Activated CD4-positive, CD25-positive, alpha-beta regulatory T cell treated with anti-CD3 and anti-CD28 coated beads, Interleukin-2, amount 50 U/mL, for 72 hours (primary cell): ENCODE measurements around the gene MEGF9.
"Not testable (repeated sequence)": the region's sequence is repeated elsewhere in the genome, so short reads cannot be mapped to it uniquely, and the experiment has no call there.

Experiments
- DNase-seq: peaks from one replicate; pipeline ENCODE4 v3.0.0; 2021

MEGF9 gene

GRCh38 chr9:120654272-120654671 is 60.0 kb downstream of the MEGF9 start:
- no peak for DNase-seq

DNA sequence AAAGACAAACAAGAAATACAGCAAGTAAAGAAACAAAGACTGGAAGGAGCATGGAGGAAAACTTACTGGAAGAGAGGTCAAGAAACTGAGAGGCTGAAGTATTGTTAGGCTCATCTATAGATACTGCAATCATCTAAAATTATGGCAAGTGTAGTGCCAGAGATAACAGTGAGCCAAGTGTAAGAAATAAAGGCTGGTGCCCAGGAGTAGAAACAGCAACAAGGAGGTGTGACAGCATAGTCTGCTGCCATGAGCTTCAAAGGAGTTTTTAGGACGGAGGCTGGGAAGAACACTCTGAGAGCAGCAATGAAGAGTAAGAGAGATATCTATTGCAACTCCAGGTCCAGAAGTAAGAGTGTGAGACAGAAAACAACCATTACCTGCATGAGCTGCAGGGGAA is 60.5 kb downstream of the MEGF9 start:
- DNase-seq = no peak

DNA sequence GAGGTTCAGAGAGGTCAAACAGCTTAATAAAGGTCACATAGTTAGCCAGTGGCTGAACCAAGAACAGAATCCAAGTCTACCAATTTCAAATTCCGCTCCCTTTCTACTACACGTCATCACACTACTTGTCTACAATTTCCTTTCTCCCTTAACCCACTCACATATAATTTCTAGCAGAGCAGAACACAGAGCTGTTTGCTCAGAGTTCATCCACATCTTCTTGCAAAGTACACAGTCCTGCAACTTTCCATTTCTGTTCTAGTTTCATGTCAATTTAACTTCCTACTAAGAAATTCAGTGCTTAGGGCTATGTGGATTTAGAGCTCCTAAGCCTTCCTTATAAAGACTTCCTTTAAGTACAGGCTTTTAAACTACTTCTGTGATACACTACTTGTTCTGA is 61.3 kb downstream of the MEGF9 start:
- DNase-seq = no peak

DNA sequence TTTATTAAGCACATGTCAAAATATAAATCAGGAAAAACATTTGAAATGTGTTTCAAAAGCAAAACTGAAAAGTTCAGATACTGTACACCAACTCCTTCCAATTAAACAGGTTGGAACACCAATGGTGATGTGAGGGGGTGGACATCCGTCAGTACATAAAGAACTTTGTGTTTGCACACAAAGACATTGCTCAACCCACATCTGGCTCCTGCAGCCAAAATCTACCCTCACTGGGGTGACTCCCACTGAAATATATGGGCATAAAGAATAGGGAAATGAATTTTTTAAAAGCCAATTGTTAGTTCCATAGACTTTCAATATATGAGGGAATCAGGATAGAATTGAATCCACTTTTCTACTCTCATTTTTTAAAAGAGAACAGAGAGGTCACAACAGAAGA is 63.9 kb downstream of the MEGF9 start:
- no peak for DNase-seq

GRCh38 chr9:120648581-120649197 is 65.6 kb downstream of the MEGF9 start:
- no peak for DNase-seq

DNA sequence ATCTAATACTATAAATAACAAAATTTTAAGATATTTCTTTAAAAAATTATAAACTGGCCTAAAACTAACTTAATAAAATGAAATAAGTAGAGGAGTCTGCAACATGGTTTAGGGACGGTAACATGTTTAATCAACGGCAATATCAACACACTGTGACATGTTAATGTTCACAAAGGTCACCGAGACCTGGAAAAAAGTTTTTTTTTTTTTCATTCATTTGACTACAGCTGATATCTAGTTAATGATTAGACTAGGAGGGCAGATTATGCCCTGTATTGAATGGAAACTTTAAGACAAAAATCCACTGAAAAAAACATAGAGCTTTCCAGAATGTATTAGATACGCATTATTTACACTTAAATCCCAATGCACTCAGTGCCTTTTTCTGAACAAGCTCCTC is 67.3 kb downstream of the MEGF9 start:
- no peak for DNase-seq

DNA sequence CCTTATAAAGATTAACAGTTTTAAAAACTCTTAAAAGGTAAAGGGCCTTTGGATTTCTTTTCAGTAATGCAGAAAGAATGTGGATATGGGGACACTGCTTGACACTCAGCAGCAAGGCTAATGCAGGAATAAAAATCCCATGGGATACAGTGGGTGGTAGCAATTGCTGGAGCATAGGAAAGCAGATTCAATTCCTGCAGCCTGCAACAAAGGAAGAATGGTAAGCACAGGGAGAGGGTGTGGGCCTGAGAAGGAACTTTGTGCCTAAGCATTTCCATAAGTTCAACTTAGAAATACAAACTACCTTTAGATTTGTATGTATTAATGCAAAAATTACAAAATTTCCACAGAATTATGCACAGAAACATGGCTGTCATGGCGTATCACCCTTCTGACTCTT is 68.5 kb downstream of the MEGF9 start:
- no peak for DNase-seq

DNA sequence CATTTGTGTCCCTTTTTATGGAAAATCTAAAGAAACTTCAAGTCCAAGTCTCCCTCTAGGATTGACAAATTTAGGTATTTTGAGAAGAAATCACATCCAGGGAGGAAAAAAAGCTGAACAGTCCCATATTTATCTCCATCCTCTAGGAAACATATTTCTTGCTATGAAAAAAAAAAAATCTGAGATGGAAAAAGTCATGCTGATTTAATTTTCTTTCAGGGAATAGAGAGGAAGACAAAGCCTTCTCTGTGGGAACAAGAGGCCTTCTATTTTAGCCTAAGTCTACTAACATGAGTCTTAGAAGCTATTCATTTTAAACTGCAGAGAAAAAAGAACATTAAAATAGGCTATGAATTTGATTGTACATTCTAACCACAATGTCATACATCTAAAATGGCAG is 71.2 kb downstream of the MEGF9 start:
- no peak for DNase-seq

- no peak for DNase-seq
These were observed 72.0 kb downstream of the MEGF9 start for GRCh38 chr9:120642129-120642770.

DNA sequence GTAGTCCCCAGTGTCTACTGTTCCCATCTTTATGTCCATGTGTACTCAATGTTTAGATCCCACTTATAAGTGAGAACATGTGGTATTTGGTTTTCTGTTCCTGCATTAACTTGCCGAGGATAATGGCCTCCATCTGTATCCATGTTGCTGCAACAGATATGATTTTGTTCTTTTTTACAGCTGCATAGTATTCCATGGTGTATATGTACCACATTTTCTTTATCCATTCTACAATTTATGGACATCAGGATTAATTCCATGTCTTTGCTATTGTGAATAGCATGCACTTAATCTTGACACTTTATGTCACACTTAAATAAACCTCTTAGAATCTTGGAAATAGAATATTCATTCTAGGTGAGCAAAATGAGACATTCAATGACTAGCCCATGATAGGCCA is 73.4 kb downstream of the MEGF9 start:
- DNase-seq = not testable (repeated sequence)

DNA sequence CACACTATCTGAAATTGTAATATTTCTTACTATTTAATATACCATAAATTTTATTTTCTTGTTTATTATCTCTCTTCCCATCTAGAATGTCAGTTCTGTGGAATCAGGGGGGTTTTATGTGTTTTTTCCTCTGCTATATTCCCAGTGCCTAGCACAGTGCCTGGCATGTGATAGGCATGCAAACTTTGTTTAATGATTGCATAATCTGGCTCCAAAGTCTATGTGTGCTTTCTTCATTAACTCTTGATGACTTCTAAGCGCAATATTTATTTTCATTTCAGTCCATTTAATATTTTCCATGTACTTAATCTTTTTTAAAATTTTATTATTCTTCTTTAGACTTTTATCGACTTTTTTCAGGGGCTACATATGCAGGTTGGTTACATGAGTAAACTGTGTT is 73.9 kb downstream of the MEGF9 start:
- no peak for DNase-seq

DNA sequence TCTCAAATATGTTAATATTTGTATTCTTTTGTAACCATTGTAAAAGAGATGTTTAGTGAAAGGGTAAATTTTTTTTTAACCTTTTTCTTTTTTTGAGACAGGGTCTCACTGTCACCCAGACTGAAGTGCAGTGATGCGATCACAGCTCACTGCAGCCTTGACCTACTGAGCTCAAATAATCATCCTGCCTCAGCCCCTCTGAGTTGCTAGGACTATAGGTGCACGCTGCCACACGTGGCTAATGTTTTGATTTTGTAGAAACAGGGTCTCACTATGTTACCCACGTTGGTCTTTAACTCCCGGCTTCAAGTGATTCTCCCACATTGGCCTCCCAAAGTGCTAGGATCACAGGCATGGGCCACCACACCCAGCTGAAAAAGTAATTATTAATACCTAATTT is 76.4 kb downstream of the MEGF9 start:
- DNase-seq = no peak

GRCh38 chr9:120636194-120636957 is 77.9 kb downstream of the MEGF9 start:
- DNase-seq = no peak

GRCh38 chr9:120635011-120635410 is 79.3 kb downstream of the MEGF9 start:
- DNase-seq = no peak

DNA sequence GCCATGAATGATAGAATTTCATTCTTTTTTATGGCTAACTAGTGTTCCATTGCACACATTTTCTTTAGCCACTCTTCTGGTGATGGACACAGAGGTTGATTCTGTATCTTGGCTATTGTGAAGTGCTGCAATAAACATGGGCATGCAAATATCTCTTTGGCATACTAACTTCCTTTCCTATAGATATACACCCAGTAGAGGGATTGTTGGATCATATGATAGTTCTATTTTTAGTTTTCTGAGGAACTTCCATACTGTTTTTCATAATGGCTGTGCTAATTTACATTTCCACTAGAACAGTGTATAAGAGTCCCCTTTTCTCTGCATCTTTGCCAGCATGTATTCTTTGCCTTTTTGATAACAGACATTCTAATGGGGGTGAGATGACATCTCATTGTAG is 83.9 kb downstream of the MEGF9 start:
- DNase-seq = no peak

DNA sequence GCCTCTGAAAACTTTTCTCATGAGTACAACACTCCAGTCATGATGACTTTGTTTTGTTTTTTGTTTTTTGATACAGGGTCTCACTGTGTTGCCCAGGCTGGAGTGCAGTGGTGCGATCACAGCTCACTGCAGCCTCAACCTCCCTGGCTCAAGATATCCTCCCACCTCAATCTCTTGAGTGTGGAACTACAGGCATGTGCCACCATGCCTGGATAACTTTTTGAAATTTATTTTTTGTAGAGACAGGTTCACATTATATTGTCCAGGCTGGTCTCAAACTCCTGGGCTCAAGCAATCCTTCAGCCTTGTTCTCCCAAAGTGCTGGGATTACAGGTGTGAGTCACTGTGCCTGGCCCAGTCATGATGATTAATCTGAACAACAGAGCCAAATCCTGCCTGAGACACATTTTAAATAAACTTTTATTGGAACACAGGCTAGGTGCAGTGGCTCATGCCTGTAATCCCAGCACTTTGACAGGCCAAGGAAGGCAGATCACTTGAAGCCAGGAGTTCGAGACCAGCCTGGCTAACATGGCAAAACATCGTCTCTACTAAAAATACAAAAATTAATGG is 85.3 kb downstream of the MEGF9 start:
- DNase-seq = not testable (repeated sequence)

- DNase-seq = no peak
These were observed 85.9 kb downstream of the MEGF9 start for GRCh38 chr9:120628207-120628924.

DNA sequence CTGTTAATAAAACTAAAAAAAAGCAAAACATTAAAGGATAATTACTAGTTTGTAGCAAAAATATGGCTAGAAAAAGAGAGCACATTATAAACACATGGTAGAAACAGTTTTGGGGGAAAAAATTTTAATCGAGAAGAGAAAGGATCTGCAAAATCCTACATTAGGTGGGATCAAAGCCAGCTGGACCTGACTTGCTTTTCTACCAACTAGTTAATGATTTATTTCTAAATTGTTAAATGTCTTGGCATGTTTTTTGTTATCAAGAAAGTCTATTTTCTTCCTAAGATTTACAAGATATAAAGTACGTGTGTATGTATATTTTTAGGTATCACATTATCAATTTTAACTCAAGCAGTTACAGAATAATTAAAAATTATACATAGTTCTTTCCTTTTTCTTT is 87.2 kb downstream of the MEGF9 start:
- no peak for DNase-seq

DNA sequence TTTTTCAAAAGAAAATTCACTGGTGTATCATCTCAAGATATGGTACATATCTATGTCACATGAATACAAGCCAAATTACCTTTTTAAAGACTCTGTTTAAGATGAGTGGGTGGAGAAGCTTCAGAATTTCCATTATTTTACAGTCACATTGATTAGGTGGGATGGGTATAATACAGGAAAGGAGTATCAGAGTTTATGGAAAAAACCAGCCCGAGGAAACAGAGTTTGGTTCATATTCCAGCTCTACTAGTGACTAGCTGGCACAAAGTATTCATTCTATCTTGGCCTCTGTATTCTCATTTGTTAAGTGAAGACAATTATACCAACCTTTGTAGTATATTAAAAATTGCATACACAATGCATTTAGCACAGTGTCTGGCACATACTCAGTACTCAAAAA is 87.8 kb downstream of the MEGF9 start:
- DNase-seq = no peak

DNA sequence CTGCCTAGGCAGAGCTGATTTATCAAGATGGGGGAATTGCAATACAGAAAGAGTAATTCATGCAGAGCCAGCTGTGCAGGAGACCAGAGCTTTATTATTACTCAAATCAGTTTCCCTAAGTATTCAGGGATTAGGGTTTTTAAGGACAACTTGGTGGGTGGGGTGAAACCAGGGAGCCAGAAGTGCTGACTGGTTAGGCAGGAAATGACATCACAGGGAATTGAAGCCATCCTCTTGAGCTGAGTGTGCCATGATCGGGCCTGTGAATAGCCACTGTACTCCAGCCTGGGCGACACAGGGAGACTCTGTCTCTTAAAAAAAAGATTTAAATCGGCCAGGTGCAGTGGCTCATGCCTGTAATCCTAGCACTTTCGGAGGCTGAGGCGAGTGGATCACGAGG is 89.0 kb downstream of the MEGF9 start:
- no peak for DNase-seq

- no peak for DNase-seq
These were observed 91.5 kb downstream of the MEGF9 start for GRCh38 chr9:120622790-120623189.

- DNase-seq = no peak
These were observed 92.3 kb downstream of the MEGF9 start for GRCh38 chr9:120621941-120622340.
